Suprapubic skin (tissue), 3 donors: ENCODE measurements around the gene CLASP1.

ENCODE experiments used
- EP300 ChIP-seq: sonication (generic); formaldehyde crosslinking; IDR thresholded peaks from one replicate; pipeline ENCODE4 v1.6.1; 2017; ENCODE audit warnings: antibody characterized with exemption
- TF ChIP-seq, protein P1 (sequence below), 2 donors: fragments of 200-600 bp in 1 of 2; fragments of 450-650 bp in 1 of 2; sonication (generic) in 1 of 2; IDR thresholded peaks; one replicate each; pipeline ENCODE4 v1.5.1; 2016 to 2019; ENCODE audit warnings: antibody characterized with exemption in 2 of 2, mild to moderate bottlenecking in 1 of 2, moderate library complexity in 1 of 2

DNA sequence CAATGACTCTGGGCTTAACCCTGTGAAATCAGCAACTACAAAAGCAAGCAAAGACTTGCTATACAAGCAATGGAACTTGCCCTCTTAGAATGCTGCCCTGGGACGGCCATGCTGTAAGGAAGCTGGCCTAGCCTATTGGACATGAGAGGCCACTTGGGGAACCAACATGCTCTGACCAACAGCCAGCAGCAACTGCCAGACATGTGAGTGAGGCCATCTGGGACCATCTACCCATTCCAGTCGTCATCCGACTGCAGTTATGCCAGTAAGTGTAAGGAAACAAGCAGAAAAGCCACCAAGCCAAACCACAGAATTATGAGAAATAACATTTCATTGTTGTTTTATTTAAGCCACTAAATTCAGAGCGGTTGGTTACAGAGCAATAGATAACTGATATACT, 40.9 kb downstream of the CLASP1 start:
- TF ChIP-seq, protein P1, sequence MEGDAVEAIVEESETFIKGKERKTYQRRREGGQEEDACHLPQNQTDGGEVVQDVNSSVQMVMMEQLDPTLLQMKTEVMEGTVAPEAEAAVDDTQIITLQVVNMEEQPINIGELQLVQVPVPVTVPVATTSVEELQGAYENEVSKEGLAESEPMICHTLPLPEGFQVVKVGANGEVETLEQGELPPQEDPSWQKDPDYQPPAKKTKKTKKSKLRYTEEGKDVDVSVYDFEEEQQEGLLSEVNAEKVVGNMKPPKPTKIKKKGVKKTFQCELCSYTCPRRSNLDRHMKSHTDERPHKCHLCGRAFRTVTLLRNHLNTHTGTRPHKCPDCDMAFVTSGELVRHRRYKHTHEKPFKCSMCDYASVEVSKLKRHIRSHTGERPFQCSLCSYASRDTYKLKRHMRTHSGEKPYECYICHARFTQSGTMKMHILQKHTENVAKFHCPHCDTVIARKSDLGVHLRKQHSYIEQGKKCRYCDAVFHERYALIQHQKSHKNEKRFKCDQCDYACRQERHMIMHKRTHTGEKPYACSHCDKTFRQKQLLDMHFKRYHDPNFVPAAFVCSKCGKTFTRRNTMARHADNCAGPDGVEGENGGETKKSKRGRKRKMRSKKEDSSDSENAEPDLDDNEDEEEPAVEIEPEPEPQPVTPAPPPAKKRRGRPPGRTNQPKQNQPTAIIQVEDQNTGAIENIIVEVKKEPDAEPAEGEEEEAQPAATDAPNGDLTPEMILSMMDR (IDR thresholded peaks at IDR 0.05) = no peak
- TF ChIP-seq EP300 = no peak
